ENCODE results near the gene TFF2. TPM values are rescaled to one million over a fixed set of nuclear protein-coding genes. Genes with fewer than 3 reads are reported as not detected.

The TFF2 gene
- polyA plus RNA-seq, 1 of the 3 experiments (the other 2 are of a cell fraction): not detected

- Histone ChIP-seq H3K4me2 (no peak overlapping the region), H3K79me2 (ENCODE audit: insufficient read depth) (no peaks in the 10 kb centered on the region), H3K4me1 (ENCODE audit: control insufficient read depth in 1 of 2, insufficient read depth in 2 of 2, low read depth in 1 of 2, low read length in 1 of 2) (no peaks in the 10 kb centered on the region), H2AFZ (ENCODE audit: low read depth) (no peak overlapping the region), H3K9ac (no peak overlapping the region), H3K36me3 (replicated peaks in 1 of 2; ENCODE audit: control insufficient read depth in 1 of 2, insufficient read depth in 2 of 2, low read length in 1 of 2) (no peaks in the 10 kb centered on the region), H3K27ac (ENCODE audit: low read depth in 2 of 2, low read length in 1 of 2) (no peak overlapping the region), H4K20me1 (ENCODE audit: insufficient read depth) (no peaks in the 10 kb centered on the region), H3K27me3 (ENCODE audit: insufficient read depth) (no peaks in the 10 kb centered on the region), H3K9me2 (no peaks in the 10 kb centered on the region), H3K4me3 (ENCODE audit: low read depth in 2 of 2, low read length in 1 of 2) (no peak overlapping the region), H3F3A (replicated peaks; ENCODE audit: insufficient read depth) (no peaks in the 10 kb centered on the region), H3K9me3 (no peaks in the 10 kb centered on the region)
- TF ChIP-seq NRF1 (IDR thresholded peaks at IDR 0.05; ENCODE audit: low read depth, low read length): no peak
- TF ChIP-seq CHD2 (IDR thresholded peaks at IDR 0.05; ENCODE audit: low read length, partially characterized antibody): no peak
- TF ChIP-seq PBX3 (IDR thresholded peaks at IDR 0.05): no peak
- no peak for TF ChIP-seq GATA2 (CRISPR knock-in tag; IDR thresholded peaks at IDR 0.05)
- TF ChIP-seq POLR2AphosphoS5 (IDR thresholded peaks at IDR 0.05; ENCODE audit: low read depth, low read length): no peak
- no peak for TF ChIP-seq FOXJ3 (CRISPR knock-in tag; IDR thresholded peaks at IDR 0.05)
- no peak for TF ChIP-seq NFIC (IDR thresholded peaks at IDR 0.05; ENCODE audit: borderline replicate concordance)
- no peak for TF ChIP-seq RAD21 (IDR thresholded peaks at IDR 0.05; ENCODE audit: low read length)
- TF ChIP-seq IRF3 (IDR thresholded peaks at IDR 0.05; ENCODE audit: low read depth, low read length): no peak
- TF ChIP-seq TEAD4 (IDR thresholded peaks at IDR 0.05; ENCODE audit: borderline replicate concordance, insufficient read depth): no peak
- no peak for TF ChIP-seq SIN3A (IDR thresholded peaks at IDR 0.05; ENCODE audit: borderline replicate concordance, low read depth, low read length)
- TF ChIP-seq EP300 (IDR thresholded peaks at IDR 0.05; ENCODE audit: borderline replicate concordance in 1 of 2, low read depth in 1 of 2, low read length in 1 of 2): no peak
- no peak for TF ChIP-seq TAF1 (IDR thresholded peaks at IDR 0.05; ENCODE audit: borderline replicate concordance, low read depth, low read length)
- TF ChIP-seq GABPA (IDR thresholded peaks at IDR 0.05; ENCODE audit: low read depth): no peak
- TF ChIP-seq ZBTB33 (IDR thresholded peaks at IDR 0.05; ENCODE audit: borderline replicate concordance, low read depth): no peak
- TF ChIP-seq FOXM1 (IDR thresholded peaks at IDR 0.05; ENCODE audit: low read depth): no peak
- no peak for TF ChIP-seq MEF2A (IDR thresholded peaks at IDR 0.05; ENCODE audit: borderline replicate concordance, low read depth)
- no peak for TF ChIP-seq YY1 (IDR thresholded peaks at IDR 0.05; ENCODE audit: low read depth)
- POLR2A ChIA-PET: no interaction called here
- CTCF ChIA-PET: no interaction called here
- DNase-seq: no peak
- 52% methylated on average over 27 of the region's 30 CpGs for WGBS (ENCODE audit: low lambda C conversion rate)
Measured at GRCh38 chr21:42346866-42347600, 3.8 kb downstream of the TFF2 start.

Data from SK-N-SH (cell line).